SK-N-DZ (cell line): Measurements from ENCODE around the gene CCL20.
A peak's percentile ranks its signal among the peaks of the same experiment; 100 is the strongest.
"Not testable (repeated sequence)": the region's sequence is repeated elsewhere in the genome, so short reads cannot be mapped to it uniquely, and the experiment has no call there.

Experiments
- DNase-seq: peaks from one replicate; pipeline ENCODE4 v3.0.0-alpha.2; 2015; ENCODE audit warnings: low spot score

Gene CCL20

DNA sequence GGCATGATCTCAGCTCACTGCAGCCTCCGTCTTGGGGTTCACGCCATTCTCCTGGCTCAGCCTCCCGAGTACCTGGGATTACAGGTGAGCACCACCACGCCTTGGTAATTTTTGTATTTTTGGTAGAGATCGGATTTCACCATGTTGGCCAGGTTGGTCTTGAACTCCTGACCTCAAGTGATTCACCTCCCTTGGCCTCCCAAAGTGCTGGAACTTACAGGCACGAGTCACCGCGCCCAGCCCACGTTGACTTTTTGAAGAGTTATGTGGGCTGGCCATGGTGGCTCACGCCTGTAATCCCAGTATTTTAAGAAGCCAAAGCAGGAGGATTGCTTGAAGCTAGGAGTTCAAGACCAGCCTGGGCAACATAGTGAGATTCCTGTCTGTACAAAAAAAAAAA, 20.8 kb downstream of the CCL20 start:
- DNase-seq = no peak

DNA sequence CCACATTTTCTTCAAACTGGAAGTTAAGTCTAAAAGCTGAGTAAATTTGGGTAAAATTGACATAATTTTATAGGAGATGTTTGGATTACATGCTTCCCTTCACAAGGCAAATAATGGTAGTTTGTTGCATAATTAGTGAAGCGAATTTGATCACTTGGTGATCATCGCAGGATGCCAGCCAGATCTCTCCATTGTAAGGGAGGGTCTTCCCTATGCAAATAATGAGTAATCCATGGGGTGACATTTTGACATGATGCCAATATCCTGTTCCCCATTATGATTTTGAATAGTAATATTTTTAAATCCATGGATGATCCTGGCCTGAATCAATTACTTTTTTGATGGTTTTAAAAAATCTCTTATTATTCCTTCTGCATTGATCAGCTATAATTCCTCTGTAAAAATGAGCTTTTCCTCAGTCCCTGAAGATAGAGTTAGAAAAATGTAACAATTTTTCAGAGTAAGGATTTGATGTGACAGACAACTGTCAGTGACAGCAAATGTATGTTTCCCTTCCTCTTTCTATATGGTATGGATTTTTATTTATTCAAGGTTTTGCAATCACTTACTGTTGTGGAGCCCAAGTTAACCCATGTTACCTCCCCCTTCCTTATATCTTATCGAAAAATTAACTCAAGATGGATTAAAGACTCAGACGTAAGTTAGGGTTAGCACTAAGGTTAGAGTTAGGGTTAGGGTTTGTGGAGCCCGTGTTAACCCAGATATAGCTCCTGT, 21.4 kb downstream of the CCL20 start:
- DNase-seq = no peak

DNA sequence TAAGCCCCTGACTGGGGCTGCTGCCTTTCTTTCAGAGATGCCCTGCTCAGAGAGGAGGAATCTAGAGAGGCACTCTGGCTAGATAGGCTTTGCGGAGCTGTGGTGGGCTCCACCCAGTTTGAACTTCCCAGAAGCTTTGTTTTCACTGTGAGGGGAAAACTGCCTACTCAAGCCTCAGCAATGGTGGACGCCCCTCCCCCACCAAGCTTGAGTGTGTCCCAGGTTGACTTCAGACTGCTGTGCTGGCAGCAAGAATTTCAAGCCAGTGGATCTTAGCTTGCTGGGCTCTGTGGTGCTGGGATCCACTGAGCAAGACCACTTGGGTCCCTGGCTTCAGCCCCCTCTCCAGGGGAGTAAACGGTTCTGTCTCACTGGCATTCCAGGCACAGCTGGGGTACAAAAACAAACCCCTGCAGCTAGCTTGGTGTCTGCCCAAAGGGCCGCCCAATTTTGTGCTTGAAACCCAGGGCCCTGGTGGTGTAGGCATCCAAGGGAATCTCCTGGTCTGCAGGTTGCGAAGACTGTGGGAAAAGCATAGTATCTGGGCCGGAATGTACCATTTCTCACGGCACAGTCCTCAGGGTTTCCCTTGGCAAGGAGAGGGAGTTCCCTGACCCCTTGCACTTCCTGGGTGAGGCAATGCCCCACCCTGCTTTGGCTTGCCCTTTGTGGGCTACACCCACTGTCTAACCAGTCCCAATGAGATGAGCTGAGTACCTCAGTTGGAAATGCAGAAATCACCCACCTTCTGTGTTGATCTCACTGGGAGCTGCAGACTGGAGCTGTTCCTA, 25.9 kb downstream of the CCL20 start:
- DNase-seq = not testable (repeated sequence)

DNA sequence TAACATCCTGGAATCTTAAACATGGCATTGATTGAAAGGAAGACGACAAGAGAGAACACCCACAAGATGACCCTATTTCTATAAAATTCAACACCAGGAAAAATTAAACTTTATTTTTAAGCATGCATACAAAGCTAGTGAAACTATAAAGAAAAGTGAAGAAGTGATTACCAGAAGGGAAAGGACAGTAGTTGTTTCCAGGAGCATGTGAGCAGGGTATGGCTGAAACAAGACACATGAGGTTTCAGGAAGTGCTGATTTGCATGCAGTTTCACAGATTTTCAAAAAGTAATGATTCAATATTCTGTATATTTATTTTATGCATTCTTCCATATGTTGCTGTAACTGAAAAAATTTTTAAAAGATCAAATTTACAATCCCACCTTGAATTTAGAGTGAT, 33.2 kb downstream of the CCL20 start:
- no peak for DNase-seq

DNA sequence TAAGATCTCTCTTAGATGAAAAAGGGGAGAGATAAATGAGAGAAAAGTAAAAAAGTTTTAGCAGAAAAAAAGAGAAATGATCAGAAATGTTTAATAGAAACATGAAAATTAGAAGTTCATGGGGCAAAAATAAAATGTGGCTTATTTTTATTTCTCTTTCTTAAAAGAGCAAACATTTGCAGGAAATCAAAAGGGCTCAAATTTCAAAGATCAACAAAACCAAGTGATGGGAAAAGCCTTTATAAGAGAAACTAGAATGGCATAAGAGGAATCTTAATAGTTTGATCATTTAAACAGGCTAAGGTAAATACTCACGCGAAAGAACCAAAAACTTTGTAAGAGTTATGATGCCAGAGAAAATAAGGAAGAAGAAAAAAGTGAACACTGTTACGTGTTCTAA, 34.5 kb downstream of the CCL20 start:
- no peak for DNase-seq

DNA sequence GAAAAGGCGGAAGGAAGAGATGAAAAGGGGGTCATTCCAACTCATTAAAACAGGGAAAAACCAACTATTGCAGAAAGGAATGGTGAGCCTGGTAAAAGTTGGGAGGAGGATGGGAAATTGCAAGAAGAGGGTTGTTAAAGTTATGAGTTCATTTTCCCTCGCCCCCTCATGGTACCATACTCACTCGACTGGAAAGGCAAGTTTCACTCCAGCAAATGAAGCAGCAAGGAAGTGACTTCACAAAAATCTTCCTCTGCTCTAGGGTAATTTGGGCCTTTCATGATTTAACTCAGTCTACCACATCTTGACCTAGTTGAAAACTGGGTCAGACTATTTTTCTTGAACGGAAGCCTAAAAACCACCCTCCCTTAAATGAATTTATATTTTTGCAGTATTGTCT, 34.9 kb downstream of the CCL20 start:
- no peak for DNase-seq

DNA sequence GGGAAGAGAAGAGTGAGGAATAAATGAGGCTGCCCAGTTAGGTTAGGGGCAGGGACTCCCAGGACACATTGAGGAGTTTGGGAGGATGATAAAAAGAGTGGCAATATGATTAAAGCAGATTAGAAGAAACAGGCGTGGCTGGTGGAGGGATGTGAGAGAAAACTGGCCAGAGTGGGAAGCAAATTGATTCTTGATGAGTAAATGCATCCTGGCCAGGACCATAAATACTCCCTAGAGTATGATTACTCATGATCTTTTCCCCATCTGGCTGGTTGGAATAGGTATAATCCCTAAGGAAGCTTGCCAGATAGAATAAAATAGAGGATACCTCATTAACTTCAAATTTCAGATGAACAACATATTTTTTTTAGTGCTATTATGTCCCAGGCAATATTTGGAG, 36.3 kb downstream of the CCL20 start:
- DNase-seq = no peak

DNA sequence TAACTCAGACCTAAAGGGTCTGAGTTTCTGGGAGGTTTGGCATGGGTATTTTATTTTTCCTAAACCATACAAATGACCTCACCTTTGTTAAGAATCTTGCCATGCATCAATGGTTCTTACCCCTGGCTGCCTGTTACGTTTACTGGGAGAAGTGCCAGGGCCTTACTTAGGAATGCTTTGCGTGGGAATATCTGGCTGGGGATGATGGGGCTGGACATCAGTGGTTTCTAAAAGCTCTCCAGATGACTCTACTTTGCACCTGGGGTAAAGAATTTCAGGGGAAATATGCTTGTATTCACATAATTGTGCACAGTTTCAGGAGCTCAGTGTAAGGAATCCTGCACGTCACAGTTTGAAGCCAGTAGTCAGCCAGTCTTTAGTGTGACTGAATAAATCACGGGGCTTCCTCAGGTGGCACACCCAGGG, 39.6 kb downstream of the CCL20 start:
- no peak for DNase-seq

DNA sequence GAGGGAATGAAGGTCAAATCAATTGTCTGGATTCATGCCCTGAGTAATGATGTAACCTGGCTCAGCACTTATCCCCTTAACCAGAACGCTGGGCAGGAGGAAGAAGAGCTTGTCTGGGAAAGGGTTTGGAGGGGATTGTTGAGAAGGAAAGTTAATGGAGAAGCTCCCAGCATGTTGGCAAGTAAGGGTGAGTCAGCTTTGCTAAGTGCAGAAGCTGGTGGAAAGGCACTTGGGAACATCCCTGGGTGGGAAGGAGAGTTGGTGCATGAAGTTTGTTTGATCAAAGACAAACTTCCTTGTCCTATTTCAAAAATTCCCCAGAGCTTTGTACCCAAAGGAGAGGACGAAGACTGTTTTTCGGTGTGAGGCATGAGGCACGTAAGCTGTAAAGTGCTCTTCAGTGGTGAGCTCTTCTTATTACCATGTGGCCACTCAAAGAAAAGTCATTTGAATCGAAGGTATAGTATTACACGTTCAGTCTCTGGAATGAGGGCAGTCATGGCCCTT, 40.2 kb downstream of the CCL20 start:
- DNase-seq = no peak

DNA sequence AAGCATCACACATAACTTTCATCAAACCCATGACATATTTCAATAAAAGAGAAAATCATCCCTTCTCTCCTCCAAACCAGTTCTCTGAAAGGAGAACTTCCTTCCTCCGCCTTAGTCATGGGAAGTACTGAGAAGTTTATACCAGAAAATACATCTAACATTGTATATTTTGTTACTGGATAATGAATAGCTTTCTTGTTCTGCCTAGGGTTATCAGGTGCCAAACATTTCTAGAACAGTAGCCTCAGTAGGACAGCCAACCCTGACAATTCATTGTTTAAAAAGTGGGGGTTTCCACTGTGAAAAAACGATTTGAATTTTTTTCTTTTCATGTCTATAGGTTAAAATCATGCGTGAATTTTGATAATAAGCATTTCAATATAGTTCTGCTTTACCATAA, 41.8 kb downstream of the CCL20 start:
- no peak for DNase-seq

DNA sequence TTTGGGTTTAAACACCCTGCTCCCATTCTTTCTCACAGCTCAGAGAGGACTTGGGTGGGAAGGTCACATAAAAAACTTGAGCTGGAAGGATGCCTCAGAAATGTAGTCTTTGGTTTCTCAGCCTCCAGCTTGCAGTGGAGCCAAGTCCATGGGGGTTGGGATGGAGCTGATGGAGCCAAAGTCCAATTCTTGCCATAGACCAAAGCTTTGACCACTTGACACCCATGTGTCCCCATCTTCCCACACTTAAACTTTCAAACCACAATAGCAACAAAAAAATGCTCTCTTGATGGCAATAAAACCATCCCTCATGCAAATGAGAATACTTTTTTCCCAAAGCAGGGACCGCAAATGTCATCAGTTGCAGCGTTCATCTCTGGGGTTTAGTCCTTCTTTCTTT, 43.1 kb downstream of the CCL20 start:
- DNase-seq = no peak

DNA sequence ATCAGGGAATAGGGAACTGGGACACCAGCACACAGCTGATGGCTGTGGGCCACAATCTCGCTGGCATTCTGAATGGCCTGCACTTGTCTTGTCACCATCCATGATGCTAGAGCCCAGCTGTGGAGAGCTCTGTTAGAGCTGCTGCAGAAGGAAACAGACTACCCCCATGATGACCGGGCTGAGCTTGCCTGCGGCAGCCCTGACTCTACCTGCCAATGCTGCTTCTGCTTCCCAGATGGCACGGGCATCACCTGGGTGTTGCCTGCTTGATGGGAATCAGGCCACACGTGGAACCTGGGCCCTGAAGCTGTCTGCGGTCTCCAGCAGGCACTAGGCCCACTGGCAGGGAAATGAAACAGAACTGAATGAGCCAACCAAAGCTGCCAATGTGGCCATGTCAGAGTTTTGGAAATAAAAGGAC, 46.6 kb downstream of the CCL20 start:
- DNase-seq = no peak

DNA sequence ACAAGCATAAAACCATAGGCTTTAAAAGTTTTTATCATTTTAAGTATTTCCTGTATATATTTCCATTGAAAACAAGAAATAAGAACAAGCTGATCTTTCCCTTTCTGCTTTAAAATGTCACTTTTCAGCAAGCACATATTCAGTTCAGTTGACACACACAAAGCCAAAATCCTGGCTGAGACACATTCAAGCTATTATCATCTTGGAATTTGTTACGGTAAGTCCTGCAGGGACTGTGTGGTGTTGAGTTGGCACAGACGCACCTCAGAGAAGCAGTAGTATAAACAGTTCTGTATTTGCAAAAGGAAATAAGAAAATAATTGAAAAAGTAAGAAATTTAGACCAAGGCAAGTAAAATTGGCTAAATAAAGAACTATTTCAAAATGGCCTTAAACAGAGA, 47.4 kb downstream of the CCL20 start:
- DNase-seq = no peak

DNA sequence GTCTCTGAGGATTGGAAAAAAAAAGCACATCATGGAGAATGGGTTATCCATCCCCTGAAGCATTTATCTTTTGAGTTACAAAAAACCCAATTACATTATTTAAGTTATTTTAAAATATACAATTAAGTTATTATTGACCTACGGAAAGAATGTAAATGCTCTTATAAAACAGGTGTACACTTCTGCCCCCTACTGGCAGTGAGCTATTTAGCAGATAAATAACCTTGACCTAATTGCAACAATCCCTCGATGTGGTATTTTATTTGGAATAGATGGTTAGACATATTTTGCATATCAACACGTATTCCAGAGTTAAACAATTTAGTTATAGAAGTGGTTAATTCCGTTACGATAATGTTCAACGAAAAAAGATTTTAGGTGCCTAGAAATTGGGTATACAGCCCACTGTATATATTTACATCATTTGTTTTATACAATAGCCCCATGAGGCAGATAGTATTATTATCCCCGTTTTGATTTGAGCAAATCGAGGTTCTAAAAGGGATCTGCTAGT, 48.6 kb downstream of the CCL20 start:
- peak; percentile 5 for DNase-seq

DNA sequence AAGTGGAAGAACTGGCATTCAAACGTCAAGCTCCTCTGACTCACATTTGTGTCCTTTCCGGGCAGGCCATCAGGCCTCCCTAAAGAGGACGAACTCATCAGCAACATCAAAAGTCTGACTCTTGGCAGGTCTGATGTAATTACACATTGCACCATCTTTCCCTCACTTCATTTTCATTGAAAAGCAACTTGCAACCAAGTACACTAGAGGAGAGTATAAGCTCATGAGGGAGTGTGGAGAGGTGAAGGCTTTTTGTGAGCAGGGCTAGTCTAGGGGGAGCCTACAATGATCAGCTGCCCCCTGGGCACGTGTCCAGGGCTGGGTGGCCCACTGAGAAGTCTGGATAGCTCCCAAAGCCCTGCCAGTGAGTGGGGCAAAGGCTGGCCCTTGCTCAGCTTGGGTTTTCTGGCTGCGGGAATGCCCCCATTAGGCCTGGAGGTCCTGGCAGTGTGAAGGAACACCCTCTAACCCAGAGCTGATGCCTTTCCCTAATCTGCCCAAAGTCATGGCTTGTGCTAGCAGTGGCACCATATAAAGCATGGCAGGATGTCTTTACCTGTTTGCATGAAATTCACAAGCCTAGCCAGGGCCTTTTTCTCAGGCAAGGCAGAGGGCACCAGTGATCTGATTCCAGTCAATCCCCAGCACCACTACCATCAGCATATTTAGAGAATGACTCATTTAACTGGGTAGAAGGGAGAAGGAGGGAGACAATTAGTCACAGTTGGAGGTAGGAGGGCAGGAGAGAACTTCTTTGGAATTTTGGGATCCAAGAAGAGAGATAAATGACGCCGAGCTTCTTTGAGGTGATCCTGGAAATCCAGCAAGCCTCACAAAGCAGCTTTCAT, 49.3 kb downstream of the CCL20 start:
- DNase-seq = no peak

DNA sequence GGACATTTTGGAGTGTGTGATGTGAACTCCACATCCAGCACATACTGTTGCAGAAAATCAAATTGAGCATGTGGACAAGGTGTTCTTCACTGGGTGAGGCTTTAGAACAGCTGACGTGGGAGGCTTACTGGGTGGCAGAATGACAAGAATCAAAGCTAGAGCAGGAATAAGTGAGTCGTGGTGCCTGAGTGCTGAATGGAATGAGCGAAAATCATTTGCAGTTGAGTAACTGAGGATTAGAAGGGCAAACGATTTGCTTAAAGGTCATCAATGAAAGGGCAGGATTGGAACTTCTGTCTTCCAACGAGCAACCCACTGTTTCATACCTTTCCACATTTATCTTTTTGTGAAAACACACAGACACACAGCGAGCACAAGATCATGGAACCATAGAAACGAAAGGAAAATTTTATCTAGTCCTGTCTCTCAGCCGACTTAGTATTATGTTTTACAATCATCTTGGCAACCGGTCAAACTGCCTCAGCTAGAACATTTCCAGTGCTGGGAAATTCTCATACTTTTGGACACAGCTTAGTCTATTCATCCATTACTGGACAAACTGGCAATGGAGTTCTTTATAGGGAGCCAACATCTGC, 50.6 kb downstream of the CCL20 start:
- no peak for DNase-seq

DNA sequence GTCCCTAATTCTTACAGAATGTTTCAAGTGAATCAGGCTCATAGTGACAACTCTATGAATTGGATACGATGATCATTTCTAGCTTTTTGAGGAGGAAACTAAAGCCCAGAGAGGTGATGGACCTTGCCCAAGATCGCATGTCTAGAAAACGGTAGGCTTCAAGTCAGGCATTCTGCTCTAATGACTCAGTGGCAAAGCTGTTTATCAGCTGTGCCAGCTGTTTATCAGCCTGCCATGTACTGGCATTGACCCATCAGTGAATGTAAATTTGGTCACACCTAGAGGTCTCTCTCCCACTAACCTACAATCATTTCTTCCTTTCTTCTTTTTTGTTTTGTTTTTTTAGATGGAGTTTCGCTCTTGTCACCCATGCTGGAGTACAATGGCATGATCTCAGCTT, 51.6 kb downstream of the CCL20 start:
- DNase-seq = no peak
